Peyer's patch (tissue), 4 donors: ENCODE measurements around the gene SDHA. TPM values are rescaled to one million over a fixed set of nuclear protein-coding genes. Genes with fewer than 3 reads are reported as not detected.

Experiments
- DNase-seq, 3 donors: peaks; one replicate each; pipeline ENCODE4 v3.0.0-alpha.2; 2017 to 2019
- H3K27ac ChIP-seq, 4 donors: fragments of 200-600 bp; sonication (generic); one replicate each; pipeline ENCODE4 v1.5.1; 2016 to 2019
- H3K27me3 ChIP-seq, 2 donors: fragments of 200-600 bp; sonication (generic); one replicate each; pipeline ENCODE4 v1.5.1; 2019
- H3K36me3 ChIP-seq, 3 donors: fragments of 200-600 bp; sonication (generic); one replicate each; pipeline ENCODE4 v1.5.1; 2016 to 2019
- H3K4me1 ChIP-seq, 4 donors: fragments of 200-600 bp; sonication (generic); one replicate each; pipeline ENCODE4 v1.5.1; 2016 to 2019
- H3K4me3 ChIP-seq, 4 donors: fragments of 200-600 bp; sonication (generic); 1 replicate in 3 of 4; 2 replicates in 1 of 4; pipeline ENCODE4 v1.5.1; 2016 to 2019; ENCODE audit warnings: mild to moderate bottlenecking in 1 of 4
- H3K9me3 ChIP-seq, 4 donors: fragments of 200-600 bp; sonication (generic); one replicate each; pipeline ENCODE4 v1.5.1; 2016 to 2019; ENCODE audit warnings: mild to moderate bottlenecking in 1 of 4
- CTCF ChIP-seq, 6 experiments: fragments of 450-650 bp in 4 of 6; fragments of 200-600 bp in 2 of 6; sonication (generic) in 1 of 6; IDR thresholded peaks; one replicate each; pipeline ENCODE4 v1.5.1; 2017 to 2019; ENCODE audit warnings: antibody characterized with exemption in 6 of 6, mild to moderate bottlenecking in 3 of 6, moderate library complexity in 1 of 6
- POLR2A ChIP-seq, 2 donors: fragments of 450-650 bp; IDR thresholded peaks; one replicate each; pipeline ENCODE4 v1.5.1; 2017; ENCODE audit warnings: antibody characterized with exemption in 2 of 2, mild to moderate bottlenecking in 2 of 2, moderate library complexity in 2 of 2
- total RNA-seq, 4 donors: library from RNA; depleted of rRNA; stranded (reverse); fragments of >200 nt; gene quantifications; one replicate each; pipeline ENCODE4 v1.1.0, GENCODE V29; 2016

Gene SDHA
- total RNA-seq, 4 donors from 2014 or later = 94.9 to 253 (median 207) TPM

GRCh38 chr5:200985-201384, 17.1 kb upstream of the SDHA start:
- Histone ChIP-seq H3K4me1 (no peaks in the 10 kb centered on the region), H3K9me3 (no peaks in the 10 kb centered on the region), H3K27me3 (no peaks in the 10 kb centered on the region), H3K4me3 (no peak overlapping the region), H3K36me3 (peaks cover 0 to 27% (median 0%) of the 10 kb centered on the region in 3 donors), H3K27ac (no peak overlapping the region)
- DNase-seq = peak in 2 of 3 donors; percentile 12 to 22
- TF ChIP-seq CTCF (IDR thresholded peaks at IDR 0.05) (no peak), POLR2A (IDR thresholded peaks at IDR 0.05) (no peak)

GRCh38 chr5:201672-202071, 16.4 kb upstream of the SDHA start:
- Histone ChIP-seq H3K9me3 (no peaks in the 10 kb centered on the region), H3K36me3 (peaks cover 0 to 27% (median 0%) of the 10 kb centered on the region in 3 donors), H3K4me3 (no peak overlapping the region), H3K4me1 (no peaks in the 10 kb centered on the region), H3K27me3 (no peaks in the 10 kb centered on the region), H3K27ac (no peak overlapping the region)
- DNase-seq = no peak
- TF ChIP-seq POLR2A (IDR thresholded peaks at IDR 0.05) (no peak), CTCF (IDR thresholded peaks at IDR 0.05) (no peak)

GRCh38 chr5:203246-203930, 14.7 kb upstream of the SDHA start:
- H3K27ac ChIP-seq = no peak overlapping the region
- H3K4me3 ChIP-seq = no peak overlapping the region
- no peaks in the 10 kb centered on the region for H3K9me3 ChIP-seq
- peaks cover 0 to 27% (median 0%) of the 10 kb centered on the region in 3 donors for H3K36me3 ChIP-seq
- H3K4me1 ChIP-seq = no peaks in the 10 kb centered on the region
- no peaks in the 10 kb centered on the region for H3K27me3 ChIP-seq
- DNase-seq = peak in 1 of 3 donors; percentile 13
- TF ChIP-seq POLR2A (IDR thresholded peaks at IDR 0.05) (no peak), CTCF (IDR thresholded peaks at IDR 0.05) (no peak)

GRCh38 chr5:204001-204400, 14.1 kb upstream of the SDHA start:
- no peak for TF ChIP-seq CTCF (IDR thresholded peaks at IDR 0.05)
- no peak for TF ChIP-seq POLR2A (IDR thresholded peaks at IDR 0.05)
- DNase-seq = peak in 1 of 3 donors; percentile 23
- Histone ChIP-seq H3K27ac (no peak overlapping the region), H3K27me3 (no peaks in the 10 kb centered on the region), H3K9me3 (no peaks in the 10 kb centered on the region), H3K36me3 (peaks cover 0 to 27% (median 0%) of the 10 kb centered on the region in 3 donors), H3K4me1 (no peaks in the 10 kb centered on the region), H3K4me3 (no peak overlapping the region)

- H3K4me3 ChIP-seq = no peak overlapping the region
- TF ChIP-seq CTCF (IDR thresholded peaks at IDR 0.05) (no peak), POLR2A (IDR thresholded peaks at IDR 0.05) (no peak)
- no peaks in the 10 kb centered on the region for H3K4me1 ChIP-seq
- no peak overlapping the region for H3K27ac ChIP-seq
- DNase-seq = no peak
- no peaks in the 10 kb centered on the region for H3K27me3 ChIP-seq
- no peaks in the 10 kb centered on the region for H3K9me3 ChIP-seq
- H3K36me3 ChIP-seq = peaks cover 0 to 27% (median 0%) of the 10 kb centered on the region in 3 donors
These were observed 13.7 kb upstream of the SDHA start for GRCh38 chr5:204462-204861.
